Tibial nerve (tissue), 4 donors: ENCODE data around the gene SORCS3.

Source experiments
- CTCF ChIP-seq, 5 experiments: fragments of 200-600 bp in 3 of 5; fragments of 450-650 bp in 2 of 5; sonication (generic) in 3 of 5; IDR thresholded peaks; one replicate each; pipeline ENCODE4 v1.5.1; 2016 to 2019; ENCODE audit warnings: antibody characterized with exemption in 5 of 5, mild to moderate bottlenecking in 3 of 5, moderate library complexity in 2 of 5
- EP300 ChIP-seq, 2 donors: sonication (generic); formaldehyde crosslinking; IDR thresholded peaks; one replicate each; pipeline ENCODE4 v1.6.1; 2017; ENCODE audit warnings: antibody characterized with exemption in 2 of 2, mild to moderate bottlenecking in 1 of 2
- POLR2A ChIP-seq, 2 donors: fragments of 450-650 bp; IDR thresholded peaks; one replicate each; pipeline ENCODE4 v1.6.1; 2017; ENCODE audit warnings: antibody characterized with exemption in 2 of 2, mild to moderate bottlenecking in 2 of 2, moderate library complexity in 2 of 2

GRCh38 chr10:105161767-105162166 lies 520.7 kb downstream of the SORCS3 start:
- TF ChIP-seq CTCF (IDR thresholded peaks at IDR 0.05) = no peak
- TF ChIP-seq POLR2A (IDR thresholded peaks at IDR 0.05) = no peak
- no peak for TF ChIP-seq EP300 (IDR thresholded peaks at IDR 0.05)
